GM12865 (cell line): ENCODE data around the gene CA12.
A peak's percentile ranks its signal among the peaks of the same experiment; 100 is the strongest.

Source experiments
- DNase-seq: peaks from one replicate; pipeline ENCODE4 v3.0.0; 2010; ENCODE audit warnings: low read depth
- H3K4me3 ChIP-seq: 2 replicates; pipeline ENCODE4 v1.5.1; 2011; ENCODE audit warnings: mild to moderate bottlenecking, low read depth, low read length, control low read depth
- TF ChIP-seq, protein P1 (sequence below): IDR thresholded peaks from 2 replicates; pipeline ENCODE4 v1.5.1; 2011; ENCODE audit warnings: low read length, control low read depth, low read depth, inconsistent platforms; ENCODE audit not compliant: insufficient read depth; ENCODE audit errors: missing control alignments

CA12 gene

DNA sequence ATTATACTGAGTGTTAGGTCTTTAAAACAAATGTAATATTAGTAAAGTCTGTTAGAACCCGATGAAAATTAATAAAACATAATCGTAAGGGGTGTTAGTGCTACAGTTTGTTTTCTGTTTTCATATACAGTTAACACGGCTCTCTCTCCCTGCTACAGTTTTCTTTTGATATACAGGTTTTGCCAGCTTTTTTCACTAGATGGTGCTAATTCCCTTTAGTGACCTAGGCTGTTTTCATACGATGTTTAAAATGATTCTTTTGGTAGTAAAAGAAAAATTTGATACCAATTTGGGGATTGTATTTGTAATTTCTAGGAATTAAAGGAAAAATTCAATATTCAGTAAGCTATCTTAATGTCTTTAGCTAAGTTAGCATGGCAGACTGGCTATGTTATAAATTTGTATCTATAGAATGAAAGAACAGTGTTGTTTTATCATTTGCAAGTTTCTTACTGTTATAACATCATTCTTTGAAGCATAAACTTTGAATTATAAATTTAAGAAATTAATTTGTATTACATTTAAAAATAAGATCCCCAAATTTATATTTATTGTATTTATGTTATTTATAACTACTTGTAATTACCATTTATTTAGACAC, 92.8 kb downstream of the CA12 start:
- TF ChIP-seq, protein P1, sequence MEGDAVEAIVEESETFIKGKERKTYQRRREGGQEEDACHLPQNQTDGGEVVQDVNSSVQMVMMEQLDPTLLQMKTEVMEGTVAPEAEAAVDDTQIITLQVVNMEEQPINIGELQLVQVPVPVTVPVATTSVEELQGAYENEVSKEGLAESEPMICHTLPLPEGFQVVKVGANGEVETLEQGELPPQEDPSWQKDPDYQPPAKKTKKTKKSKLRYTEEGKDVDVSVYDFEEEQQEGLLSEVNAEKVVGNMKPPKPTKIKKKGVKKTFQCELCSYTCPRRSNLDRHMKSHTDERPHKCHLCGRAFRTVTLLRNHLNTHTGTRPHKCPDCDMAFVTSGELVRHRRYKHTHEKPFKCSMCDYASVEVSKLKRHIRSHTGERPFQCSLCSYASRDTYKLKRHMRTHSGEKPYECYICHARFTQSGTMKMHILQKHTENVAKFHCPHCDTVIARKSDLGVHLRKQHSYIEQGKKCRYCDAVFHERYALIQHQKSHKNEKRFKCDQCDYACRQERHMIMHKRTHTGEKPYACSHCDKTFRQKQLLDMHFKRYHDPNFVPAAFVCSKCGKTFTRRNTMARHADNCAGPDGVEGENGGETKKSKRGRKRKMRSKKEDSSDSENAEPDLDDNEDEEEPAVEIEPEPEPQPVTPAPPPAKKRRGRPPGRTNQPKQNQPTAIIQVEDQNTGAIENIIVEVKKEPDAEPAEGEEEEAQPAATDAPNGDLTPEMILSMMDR, result peak; percentile 54
- DNase-seq, result peak; percentile 54
- no peak overlapping the region for H3K4me3 ChIP-seq

DNA sequence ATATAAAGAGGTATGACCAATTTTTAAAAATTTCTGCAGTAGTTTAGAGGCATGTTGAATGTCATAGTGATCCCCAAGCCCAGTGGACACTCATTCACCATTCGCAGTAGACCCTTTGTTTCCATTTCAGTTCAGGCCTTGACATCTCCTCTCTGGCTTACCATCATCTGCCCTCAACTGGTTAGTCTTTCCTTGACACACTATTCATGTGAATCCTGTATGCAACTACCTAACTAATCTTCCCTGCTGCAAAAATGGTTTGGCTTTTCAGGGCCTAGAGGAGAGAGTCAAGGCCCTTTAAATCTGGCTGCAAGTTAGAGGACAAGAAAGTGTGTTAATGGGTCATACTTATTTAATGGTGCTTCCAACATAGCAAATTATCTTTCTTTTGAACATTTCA, 93.3 kb downstream of the CA12 start:
- TF ChIP-seq, protein P1, result no peak
- H3K4me3 ChIP-seq, result no peak overlapping the region
- DNase-seq, result no peak

DNA sequence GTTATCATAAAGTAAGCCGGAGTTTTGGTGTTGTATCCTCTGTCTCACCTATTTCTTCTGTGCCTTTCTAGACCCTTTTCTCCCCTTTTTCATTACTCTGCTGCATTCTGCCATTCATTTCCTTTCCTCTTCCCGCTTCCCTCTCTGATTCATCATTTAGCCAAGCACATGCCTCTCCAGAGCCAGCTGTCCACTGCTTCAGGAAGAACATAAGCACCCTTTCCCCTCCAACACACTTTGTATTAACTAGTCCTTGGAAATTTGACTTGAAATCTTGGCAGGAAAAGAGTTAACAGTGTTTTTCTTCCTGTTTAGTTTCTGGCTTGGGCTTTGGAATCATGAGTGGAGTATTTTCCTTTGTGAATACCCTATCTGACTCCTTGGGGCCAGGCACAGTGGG, 94.5 kb downstream of the CA12 start:
- TF ChIP-seq, protein P1, result no peak
- no peak for DNase-seq
- H3K4me3 ChIP-seq, result no peak overlapping the region

DNA sequence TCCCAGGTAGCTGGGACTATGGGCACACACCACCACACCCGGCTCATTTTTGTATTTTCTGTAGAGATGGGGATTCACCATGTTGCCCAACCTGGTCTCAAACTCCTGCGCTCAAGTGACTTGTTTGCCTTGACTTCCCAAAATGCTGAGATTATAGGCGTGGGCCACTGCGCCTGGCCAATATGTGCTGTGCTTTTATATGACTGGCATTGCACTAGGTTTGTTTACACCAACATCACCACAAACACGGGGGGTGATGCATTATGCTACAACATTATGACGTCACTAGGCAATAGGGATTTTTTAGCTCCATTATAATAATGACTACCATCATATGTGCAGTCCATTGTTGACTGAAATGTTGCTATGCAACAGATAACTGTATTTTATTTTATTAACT, 97.3 kb downstream of the CA12 start:
- DNase-seq, result no peak
- no peak overlapping the region for H3K4me3 ChIP-seq
- TF ChIP-seq, protein P1, result no peak

DNA sequence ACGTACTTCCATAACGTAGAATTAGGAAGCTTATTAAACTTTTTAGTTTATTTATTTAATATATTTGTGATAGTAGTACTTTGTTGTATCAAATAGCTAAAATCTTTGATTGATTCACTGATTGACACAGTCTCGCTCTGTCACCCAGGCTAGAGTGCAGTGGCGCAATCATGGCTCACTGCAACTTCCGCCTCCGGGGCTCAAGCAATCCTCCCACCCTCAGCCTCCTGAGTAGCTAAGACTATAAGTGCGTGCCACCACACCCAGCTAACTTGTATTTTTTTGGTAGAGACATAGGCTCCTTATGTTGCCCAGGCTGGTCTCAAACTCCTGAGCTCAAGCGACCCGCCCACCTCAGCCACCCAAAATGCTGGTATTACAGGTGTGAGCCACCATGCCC, 98.5 kb downstream of the CA12 start:
- TF ChIP-seq, protein P1, result no peak
- H3K4me3 ChIP-seq, result no peak overlapping the region
- DNase-seq, result no peak

DNA sequence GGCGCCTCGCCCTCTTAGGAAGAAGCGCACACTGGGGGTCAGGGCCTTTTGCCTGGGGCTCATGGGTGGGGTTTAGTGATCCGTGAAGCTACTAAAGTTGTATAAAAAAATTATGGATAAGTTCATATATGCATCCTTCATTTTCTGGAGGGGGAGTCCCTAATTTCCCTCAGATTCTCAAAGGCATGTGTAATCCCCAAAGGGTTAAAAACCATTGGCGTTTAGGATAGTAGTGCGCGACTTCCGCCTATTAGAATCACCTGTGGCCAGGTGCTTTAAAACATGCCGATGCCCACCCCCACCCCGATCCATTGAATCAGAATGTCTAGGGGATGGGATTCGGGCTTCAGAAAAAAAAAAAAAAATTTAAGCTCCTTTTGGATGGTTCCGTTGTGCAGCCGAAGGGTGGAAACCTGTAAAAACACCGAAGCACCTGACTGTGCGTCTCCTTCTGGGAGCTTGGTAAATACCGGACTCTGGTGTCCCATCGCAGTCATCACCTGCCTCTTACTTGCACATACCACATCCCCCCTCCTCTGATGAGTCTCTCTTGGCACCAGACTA, 103.7 kb downstream of the CA12 start:
- TF ChIP-seq, protein P1, result no peak
- H3K4me3 ChIP-seq, result peak overlapping the region; percentile 93
- DNase-seq, result peak; percentile 11
